Measurements from ENCODE around the gene MBD2. TPM values are rescaled to one million over a fixed set of nuclear protein-coding genes. Genes with fewer than 3 reads are reported as not detected.

Gene MBD2
- polyA plus RNA-seq, 1 donor = 54.2 TPM

DNA sequence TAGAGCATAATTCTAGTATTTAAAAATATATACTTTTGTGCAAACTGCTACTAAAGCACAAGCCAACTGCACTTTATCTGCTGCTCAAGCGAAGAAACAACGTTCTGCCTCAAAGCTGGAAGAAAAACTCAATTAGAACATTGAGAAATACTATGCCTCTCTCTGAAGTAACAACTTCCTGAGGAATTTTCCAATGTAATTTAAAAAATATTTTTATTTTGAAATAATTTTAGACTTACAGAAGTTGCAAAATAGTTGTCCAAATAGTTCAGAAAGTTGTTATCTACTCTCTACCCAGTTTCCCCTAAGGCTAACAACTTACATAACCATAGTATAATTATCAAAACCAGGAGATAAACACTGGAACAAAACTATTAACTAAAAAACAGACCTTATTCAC lies 32.5 kb upstream of the MBD2 start:
- no peak overlapping the region for H3K27ac ChIP-seq (ENCODE audit: low read length)
- peaks cover 8% of the 10 kb centered on the region for H3K4me1 ChIP-seq (ENCODE audit: control insufficient read depth, insufficient read depth, low read length)
- no CpG with 5 or more reads among the region's 2 CpGs for WGBS (ENCODE audit: insufficient coverage, low lambda C conversion rate)
- H3K36me3 ChIP-seq (ENCODE audit: control insufficient read depth, insufficient read depth, low read length) = no peaks in the 10 kb centered on the region
- no peak for DNase-seq
- H3K4me3 ChIP-seq (ENCODE audit: low read length) = no peak overlapping the region
- no peaks in the 10 kb centered on the region for H3K27me3 ChIP-seq (ENCODE audit: control insufficient read depth, insufficient read depth, low read length)
- H3K9me3 ChIP-seq (ENCODE audit: control insufficient read depth, low read depth, low read length) = no peaks in the 10 kb centered on the region

- Histone ChIP-seq H3K9me3 (ENCODE audit: control insufficient read depth, low read depth, low read length) (no peaks in the 10 kb centered on the region), H3K4me1 (ENCODE audit: control insufficient read depth, insufficient read depth, low read length) (peaks cover 8% of the 10 kb centered on the region), H3K27ac (ENCODE audit: low read length) (peak overlapping the region; percentile 70), H3K27me3 (ENCODE audit: control insufficient read depth, insufficient read depth, low read length) (no peaks in the 10 kb centered on the region), H3K36me3 (ENCODE audit: control insufficient read depth, insufficient read depth, low read length) (no peaks in the 10 kb centered on the region), H3K4me3 (ENCODE audit: low read length) (no peak overlapping the region)
- WGBS (ENCODE audit: insufficient coverage, low lambda C conversion rate) = no CpG with 5 or more reads among the region's 1 CpG
- no peak for DNase-seq
Observed at GRCh38 chr18:54255141-54255540, 30.7 kb upstream of the MBD2 start.

GRCh38 chr18:54254265-54254758 lies 29.8 kb upstream of the MBD2 start:
- H3K27me3 ChIP-seq (ENCODE audit: control insufficient read depth, insufficient read depth, low read length) = no peaks in the 10 kb centered on the region
- H3K4me1 ChIP-seq (ENCODE audit: control insufficient read depth, insufficient read depth, low read length) = peaks cover 8% of the 10 kb centered on the region
- peak overlapping the region; percentile 70 for H3K27ac ChIP-seq (ENCODE audit: low read length)
- H3K4me3 ChIP-seq (ENCODE audit: low read length) = peak overlapping the region; percentile 29
- no peaks in the 10 kb centered on the region for H3K9me3 ChIP-seq (ENCODE audit: control insufficient read depth, low read depth, low read length)
- DNase-seq = peak; percentile 74 to 91
- H3K36me3 ChIP-seq (ENCODE audit: control insufficient read depth, insufficient read depth, low read length) = no peaks in the 10 kb centered on the region
- WGBS (ENCODE audit: insufficient coverage, low lambda C conversion rate) = 20% methylated on average over 1 of the region's 10 CpGs

- peaks cover 8% of the 10 kb centered on the region for H3K4me1 ChIP-seq (ENCODE audit: control insufficient read depth, insufficient read depth, low read length)
- no peak for DNase-seq
- WGBS (ENCODE audit: insufficient coverage, low lambda C conversion rate) = 92% methylated on average over 3 of the region's 4 CpGs
- no peaks in the 10 kb centered on the region for H3K9me3 ChIP-seq (ENCODE audit: control insufficient read depth, low read depth, low read length)
- H3K27ac ChIP-seq (ENCODE audit: low read length) = no peak overlapping the region
- no peak overlapping the region for H3K4me3 ChIP-seq (ENCODE audit: low read length)
- no peaks in the 10 kb centered on the region for H3K36me3 ChIP-seq (ENCODE audit: control insufficient read depth, insufficient read depth, low read length)
- H3K27me3 ChIP-seq (ENCODE audit: control insufficient read depth, insufficient read depth, low read length) = no peaks in the 10 kb centered on the region
Observed at GRCh38 chr18:54251606-54252390, 27.3 kb upstream of the MBD2 start.

DNA sequence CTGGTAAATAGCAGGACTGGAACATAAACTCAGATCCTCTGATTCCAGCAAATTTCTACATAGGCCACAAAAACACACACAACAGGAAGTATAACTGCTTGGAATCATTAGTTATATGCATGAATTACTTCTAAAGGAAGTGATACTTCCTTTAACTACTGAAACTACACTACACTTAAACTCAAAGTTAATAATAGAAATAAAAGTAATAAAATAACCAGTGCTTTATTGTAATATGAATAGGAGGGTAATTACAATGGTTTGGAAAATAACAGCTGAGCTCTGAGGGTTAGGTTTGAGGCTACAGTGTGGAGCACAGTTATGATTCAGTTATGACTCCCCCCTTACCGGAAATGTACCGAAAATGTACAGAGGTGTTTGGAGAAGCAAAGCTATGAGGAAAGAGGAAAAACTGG lies 26.4 kb upstream of the MBD2 start:
- 100% methylated on average over 1 of the region's 2 CpGs for WGBS (ENCODE audit: insufficient coverage, low lambda C conversion rate)
- Histone ChIP-seq H3K27me3 (ENCODE audit: control insufficient read depth, insufficient read depth, low read length) (no peaks in the 10 kb centered on the region), H3K27ac (ENCODE audit: low read length) (no peak overlapping the region), H3K36me3 (ENCODE audit: control insufficient read depth, insufficient read depth, low read length) (no peaks in the 10 kb centered on the region), H3K4me1 (ENCODE audit: control insufficient read depth, insufficient read depth, low read length) (peaks cover 8% of the 10 kb centered on the region), H3K9me3 (ENCODE audit: control insufficient read depth, low read depth, low read length) (no peaks in the 10 kb centered on the region), H3K4me3 (ENCODE audit: low read length) (no peak overlapping the region)
- no peak for DNase-seq

GRCh38 chr18:54247511-54248175 lies 23.2 kb upstream of the MBD2 start:
- H3K4me1 ChIP-seq (ENCODE audit: control insufficient read depth, insufficient read depth, low read length) = no peaks in the 10 kb centered on the region
- H3K27ac ChIP-seq (ENCODE audit: low read length) = no peak overlapping the region
- H3K36me3 ChIP-seq (ENCODE audit: control insufficient read depth, insufficient read depth, low read length) = no peaks in the 10 kb centered on the region
- no peak overlapping the region for H3K4me3 ChIP-seq (ENCODE audit: low read length)
- WGBS (ENCODE audit: insufficient coverage, low lambda C conversion rate) = 94% methylated on average over 2 of the region's 9 CpGs
- no peaks in the 10 kb centered on the region for H3K9me3 ChIP-seq (ENCODE audit: control insufficient read depth, low read depth, low read length)
- DNase-seq = no peak
- H3K27me3 ChIP-seq (ENCODE audit: control insufficient read depth, insufficient read depth, low read length) = no peaks in the 10 kb centered on the region

DNA sequence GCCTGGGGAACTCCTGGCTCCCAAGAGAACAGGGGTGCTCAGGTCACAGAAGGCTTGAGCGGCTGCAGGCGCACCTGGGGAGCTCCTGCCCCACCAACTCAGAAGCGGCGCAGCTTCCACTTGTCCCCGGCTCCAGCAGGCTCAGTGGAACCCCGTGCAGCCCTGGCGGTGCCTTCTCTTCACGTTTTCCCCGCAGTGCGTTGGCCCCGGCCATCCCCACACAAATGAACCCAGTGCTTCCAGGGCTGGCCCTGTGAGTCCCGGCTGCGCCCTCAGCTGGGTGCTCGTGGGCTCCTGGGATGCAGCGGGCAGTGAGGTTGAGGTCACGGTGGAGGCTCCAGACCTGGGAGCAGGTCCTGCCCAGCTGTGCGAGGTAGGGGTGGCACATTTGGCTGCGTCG lies 17.9 kb upstream of the MBD2 start:
- H3K36me3 ChIP-seq (ENCODE audit: control insufficient read depth, insufficient read depth, low read length) = no peaks in the 10 kb centered on the region
- DNase-seq = no peak
- no peak overlapping the region for H3K27ac ChIP-seq (ENCODE audit: low read length)
- no peaks in the 10 kb centered on the region for H3K4me1 ChIP-seq (ENCODE audit: control insufficient read depth, insufficient read depth, low read length)
- no CpG with 5 or more reads among the region's 19 CpGs for WGBS (ENCODE audit: insufficient coverage, low lambda C conversion rate)
- no peak overlapping the region for H3K4me3 ChIP-seq (ENCODE audit: low read length)
- H3K27me3 ChIP-seq (ENCODE audit: control insufficient read depth, insufficient read depth, low read length) = no peaks in the 10 kb centered on the region
- H3K9me3 ChIP-seq (ENCODE audit: control insufficient read depth, low read depth, low read length) = no peaks in the 10 kb centered on the region

DNA sequence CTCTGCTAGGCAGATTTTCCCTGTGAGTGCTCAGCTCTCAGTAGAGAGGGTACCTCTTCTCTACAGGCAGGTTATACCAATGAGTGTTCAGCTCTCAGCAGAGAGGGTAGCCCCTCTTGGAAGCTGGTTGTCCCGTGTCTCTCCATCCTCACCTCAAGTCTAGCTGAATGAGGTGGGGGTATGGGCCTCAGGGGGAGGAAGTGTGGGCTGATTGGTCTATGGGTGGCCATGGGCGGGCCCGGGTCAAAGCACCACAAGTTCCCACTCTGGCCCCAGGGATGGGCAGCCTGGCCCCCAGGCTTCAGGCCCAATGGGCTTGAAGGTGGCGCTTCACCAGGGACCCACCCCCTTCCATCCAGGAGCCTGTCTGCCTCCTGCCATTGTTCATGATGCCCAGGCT lies 17.0 kb upstream of the MBD2 start:
- no peaks in the 10 kb centered on the region for H3K9me3 ChIP-seq (ENCODE audit: control insufficient read depth, low read depth, low read length)
- no peak overlapping the region for H3K4me3 ChIP-seq (ENCODE audit: low read length)
- WGBS (ENCODE audit: insufficient coverage, low lambda C conversion rate) = no CpG with 5 or more reads among the region's 4 CpGs
- no peaks in the 10 kb centered on the region for H3K4me1 ChIP-seq (ENCODE audit: control insufficient read depth, insufficient read depth, low read length)
- no peaks in the 10 kb centered on the region for H3K27me3 ChIP-seq (ENCODE audit: control insufficient read depth, insufficient read depth, low read length)
- no peaks in the 10 kb centered on the region for H3K36me3 ChIP-seq (ENCODE audit: control insufficient read depth, insufficient read depth, low read length)
- no peak overlapping the region for H3K27ac ChIP-seq (ENCODE audit: low read length)
- no peak for DNase-seq

DNA sequence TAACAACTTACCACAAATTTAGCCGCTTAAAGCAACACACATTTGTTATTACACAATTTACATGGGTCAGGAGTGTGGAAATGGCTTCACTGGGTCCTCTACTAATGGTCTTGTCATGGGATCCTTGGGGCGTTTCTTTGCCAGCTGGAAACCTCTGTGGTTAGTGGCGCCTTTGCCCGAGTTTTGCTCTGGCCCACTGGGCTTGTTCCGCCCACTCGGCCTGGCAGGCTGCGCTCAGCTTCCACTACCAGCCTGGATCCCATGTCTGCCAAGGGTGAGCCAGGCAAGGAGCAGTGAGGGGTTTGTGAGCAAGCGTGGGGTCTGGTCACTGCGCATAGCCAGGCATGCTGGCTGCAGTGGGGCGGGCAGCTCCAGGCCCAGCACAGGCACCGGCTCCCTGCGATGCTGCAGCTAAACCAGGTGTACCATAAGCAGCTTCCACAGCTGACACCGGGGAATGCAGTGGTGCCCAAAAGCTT lies 16.2 kb upstream of the MBD2 start:
- H3K4me3 ChIP-seq (ENCODE audit: low read length) = no peak overlapping the region
- no peaks in the 10 kb centered on the region for H3K9me3 ChIP-seq (ENCODE audit: control insufficient read depth, low read depth, low read length)
- no peaks in the 10 kb centered on the region for H3K36me3 ChIP-seq (ENCODE audit: control insufficient read depth, insufficient read depth, low read length)
- no peak overlapping the region for H3K27ac ChIP-seq (ENCODE audit: low read length)
- no peak for DNase-seq
- no peaks in the 10 kb centered on the region for H3K4me1 ChIP-seq (ENCODE audit: control insufficient read depth, insufficient read depth, low read length)
- H3K27me3 ChIP-seq (ENCODE audit: control insufficient read depth, insufficient read depth, low read length) = no peaks in the 10 kb centered on the region
- no CpG with 5 or more reads among the region's 13 CpGs for WGBS (ENCODE audit: insufficient coverage, low lambda C conversion rate)

DNA sequence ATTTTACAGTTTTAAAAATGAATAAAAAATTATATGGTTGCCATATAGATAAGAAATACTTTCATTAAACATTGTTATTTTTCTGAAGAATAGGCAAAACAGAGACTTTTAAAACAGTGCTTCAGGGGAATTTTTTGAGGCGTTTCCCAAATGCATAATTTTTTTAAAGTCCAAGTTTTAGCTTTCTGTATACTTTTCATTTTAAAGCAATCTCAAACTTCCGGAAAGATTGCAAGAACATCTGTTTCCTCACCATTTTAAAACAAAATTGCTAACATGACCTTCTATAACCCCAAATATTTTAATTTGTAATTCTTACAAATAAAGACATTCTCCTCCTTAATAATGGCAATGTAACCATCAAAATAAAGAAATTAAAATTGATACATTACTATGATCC lies 15.1 kb upstream of the MBD2 start:
- 75% methylated on average over 1 of the region's 2 CpGs for WGBS (ENCODE audit: insufficient coverage, low lambda C conversion rate)
- no peak for DNase-seq
- H3K9me3 ChIP-seq (ENCODE audit: control insufficient read depth, low read depth, low read length) = no peaks in the 10 kb centered on the region
- H3K36me3 ChIP-seq (ENCODE audit: control insufficient read depth, insufficient read depth, low read length) = no peaks in the 10 kb centered on the region
- H3K27me3 ChIP-seq (ENCODE audit: control insufficient read depth, insufficient read depth, low read length) = no peaks in the 10 kb centered on the region
- H3K27ac ChIP-seq (ENCODE audit: low read length) = no peak overlapping the region
- H3K4me1 ChIP-seq (ENCODE audit: control insufficient read depth, insufficient read depth, low read length) = no peaks in the 10 kb centered on the region
- H3K4me3 ChIP-seq (ENCODE audit: low read length) = no peak overlapping the region
